VCaP (cell line): ENCODE results near the gene CDH24.

Experiments used
- H3K27ac ChIP-seq: fragments of 450-650 bp; 2 replicates; pipeline ENCODE4 v1.5.1; 2017
- CTCF ChIP-seq: fragments of 450-650 bp; conservative IDR thresholded peaks from 2 replicates; pipeline ENCODE4 v1.5.1; 2017; ENCODE audit warnings: mild to moderate bottlenecking, moderate library complexity

CDH24 gene

GRCh38 chr14:23057757-23058653 is 685 bp upstream of the CDH24 start:
- peak; percentile 95 for TF ChIP-seq CTCF
- H3K27ac ChIP-seq = peak overlapping the region; percentile 74

GRCh38 chr14:23056145-23056955 is 970 bp downstream of the CDH24 start:
- H3K27ac ChIP-seq = peak overlapping the region; percentile 74; the same call in 1 of the 2 replicates

GRCh38 chr14:23055621-23056144 is 1.6 kb downstream of the CDH24 start:
- TF ChIP-seq CTCF = no peak
- H3K27ac ChIP-seq = peak overlapping the region; percentile 74; the same call in 1 of the 2 replicates

More at GRCh38 chr14:23056145-23056955, 970 bp downstream of the CDH24 start:
- peak; percentile 89 for TF ChIP-seq CTCF

GRCh38 chr14:23055147-23055550 is 2.2 kb downstream of the CDH24 start:
- no peak for TF ChIP-seq CTCF
- no peak overlapping the region for H3K27ac ChIP-seq

- TF ChIP-seq CTCF = no peak
- H3K27ac ChIP-seq = no peak overlapping the region
Measured at GRCh38 chr14:23054000-23054811, 3.1 kb downstream of the CDH24 start.

GRCh38 chr14:23053426-23053825 is 3.9 kb downstream of the CDH24 start:
- TF ChIP-seq CTCF = no peak
- H3K27ac ChIP-seq = no peak overlapping the region
